Astrocyte (in vitro differentiated cells and primary cell): ENCODE measurements around the gene USP32.

Experiments
- EZH2 ChIP-seq: IDR thresholded peaks from 2 replicates; pipeline ENCODE4 v1.6.1; 2012; ENCODE audit warnings: mild to moderate bottlenecking, low read length, inconsistent platforms; ENCODE audit not compliant: insufficient read depth
- TF ChIP-seq, protein P1 (sequence below): IDR thresholded peaks from 2 replicates; pipeline ENCODE4 v1.5.1; 2011; ENCODE audit warnings: low read depth, mild to moderate bottlenecking, inconsistent platforms, low read length, moderate library complexity; ENCODE audit not compliant: insufficient read depth

DNA sequence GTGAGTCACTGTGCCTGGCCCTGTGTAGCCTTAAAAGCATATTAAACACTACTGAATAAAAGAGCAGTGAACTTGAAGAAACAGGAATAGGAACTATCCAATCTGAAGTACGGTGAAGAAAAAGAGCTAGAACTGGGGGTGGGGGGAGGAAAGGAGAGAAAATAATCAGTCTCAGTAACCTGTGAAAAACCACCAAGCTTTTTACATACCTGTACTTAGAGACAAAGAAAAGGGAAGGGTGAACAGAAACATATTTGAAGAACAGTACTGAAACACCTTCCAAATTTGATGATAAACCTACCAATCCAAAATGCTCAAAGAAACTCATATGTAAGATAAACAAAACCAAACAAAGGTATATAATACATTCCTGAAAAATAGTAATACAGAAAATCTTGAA lies 77.5 kb downstream of the USP32 start:
- TF ChIP-seq, protein P1, sequence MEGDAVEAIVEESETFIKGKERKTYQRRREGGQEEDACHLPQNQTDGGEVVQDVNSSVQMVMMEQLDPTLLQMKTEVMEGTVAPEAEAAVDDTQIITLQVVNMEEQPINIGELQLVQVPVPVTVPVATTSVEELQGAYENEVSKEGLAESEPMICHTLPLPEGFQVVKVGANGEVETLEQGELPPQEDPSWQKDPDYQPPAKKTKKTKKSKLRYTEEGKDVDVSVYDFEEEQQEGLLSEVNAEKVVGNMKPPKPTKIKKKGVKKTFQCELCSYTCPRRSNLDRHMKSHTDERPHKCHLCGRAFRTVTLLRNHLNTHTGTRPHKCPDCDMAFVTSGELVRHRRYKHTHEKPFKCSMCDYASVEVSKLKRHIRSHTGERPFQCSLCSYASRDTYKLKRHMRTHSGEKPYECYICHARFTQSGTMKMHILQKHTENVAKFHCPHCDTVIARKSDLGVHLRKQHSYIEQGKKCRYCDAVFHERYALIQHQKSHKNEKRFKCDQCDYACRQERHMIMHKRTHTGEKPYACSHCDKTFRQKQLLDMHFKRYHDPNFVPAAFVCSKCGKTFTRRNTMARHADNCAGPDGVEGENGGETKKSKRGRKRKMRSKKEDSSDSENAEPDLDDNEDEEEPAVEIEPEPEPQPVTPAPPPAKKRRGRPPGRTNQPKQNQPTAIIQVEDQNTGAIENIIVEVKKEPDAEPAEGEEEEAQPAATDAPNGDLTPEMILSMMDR = no peak
- no peak for TF ChIP-seq EZH2
